Activated naive CD4-positive, alpha-beta T cell treated with Interleukin-2 at 50 U/mL for 16 hours (primary cell): ENCODE results near the gene ICE1.
"Not testable (repeated sequence)": the region's sequence is repeated elsewhere in the genome, so short reads cannot be mapped to it uniquely, and the experiment has no call there.

Source experiments
- DNase-seq: peaks from one replicate; pipeline ENCODE4 v3.0.0-alpha.2; 2020

ICE1 gene

DNA sequence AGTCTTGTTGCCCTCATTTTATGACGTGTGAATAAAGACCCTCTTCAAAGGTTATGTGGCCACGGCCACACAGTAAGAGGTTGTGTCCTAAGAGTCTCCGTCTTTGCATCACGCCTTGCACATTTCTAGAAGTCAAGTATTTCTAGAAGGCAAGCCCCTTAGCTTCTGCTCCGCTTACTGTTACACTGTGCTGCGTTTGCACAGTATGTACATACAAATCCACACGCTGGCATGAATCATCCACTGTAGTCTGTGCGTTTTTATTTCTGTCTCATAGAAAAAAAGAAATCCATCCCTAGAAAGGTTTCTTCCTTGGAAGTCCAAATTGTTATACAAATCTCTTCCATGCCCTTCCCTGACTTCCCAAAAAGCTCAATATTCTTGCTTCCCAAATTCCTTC, 21.4 kb upstream of the ICE1 start:
- no peak for DNase-seq

- no peak for DNase-seq
These were observed 18.7 kb upstream of the ICE1 start for GRCh38 chr5:5403741-5404140.

DNA sequence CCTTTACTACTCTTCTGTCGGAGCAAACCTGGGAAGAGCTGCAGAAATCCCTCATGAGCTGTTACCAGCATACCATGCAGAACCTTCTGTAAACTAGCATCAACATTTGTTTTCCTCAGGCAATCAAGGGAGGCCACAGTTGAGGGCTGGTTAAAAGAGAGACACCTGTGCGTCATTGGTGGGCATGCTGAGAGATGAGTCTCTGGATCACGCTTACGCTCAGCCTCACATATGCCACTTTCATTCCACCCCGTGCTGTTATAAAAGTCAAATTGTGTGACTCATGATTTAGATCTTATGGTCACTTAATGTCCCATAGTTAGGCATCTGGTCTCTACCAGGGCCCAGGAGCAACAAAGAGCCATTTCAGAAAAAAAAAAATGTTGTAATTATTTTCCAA, 18.1 kb upstream of the ICE1 start:
- no peak for DNase-seq

DNA sequence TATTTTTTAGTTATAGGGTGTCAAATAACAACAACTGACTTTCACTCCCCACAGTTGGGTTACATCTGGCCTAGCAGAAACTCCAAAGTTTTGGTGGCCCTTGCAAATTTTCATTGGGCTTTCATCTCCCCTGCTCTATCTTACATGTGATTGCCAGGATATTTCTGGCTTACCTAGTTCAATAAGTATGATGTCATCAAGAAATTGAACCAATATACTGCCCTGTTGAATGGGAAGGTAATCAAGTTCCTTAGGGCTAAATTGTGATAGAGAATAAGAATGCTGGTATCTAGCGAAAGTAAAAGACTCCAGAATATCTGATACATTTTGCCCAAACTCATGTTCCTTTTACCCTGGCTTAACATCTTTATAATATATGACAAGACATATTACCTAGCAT, 17.0 kb upstream of the ICE1 start:
- no peak for DNase-seq

- DNase-seq: no peak
These were observed 14.6 kb upstream of the ICE1 start for GRCh38 chr5:5407924-5408323.

DNA sequence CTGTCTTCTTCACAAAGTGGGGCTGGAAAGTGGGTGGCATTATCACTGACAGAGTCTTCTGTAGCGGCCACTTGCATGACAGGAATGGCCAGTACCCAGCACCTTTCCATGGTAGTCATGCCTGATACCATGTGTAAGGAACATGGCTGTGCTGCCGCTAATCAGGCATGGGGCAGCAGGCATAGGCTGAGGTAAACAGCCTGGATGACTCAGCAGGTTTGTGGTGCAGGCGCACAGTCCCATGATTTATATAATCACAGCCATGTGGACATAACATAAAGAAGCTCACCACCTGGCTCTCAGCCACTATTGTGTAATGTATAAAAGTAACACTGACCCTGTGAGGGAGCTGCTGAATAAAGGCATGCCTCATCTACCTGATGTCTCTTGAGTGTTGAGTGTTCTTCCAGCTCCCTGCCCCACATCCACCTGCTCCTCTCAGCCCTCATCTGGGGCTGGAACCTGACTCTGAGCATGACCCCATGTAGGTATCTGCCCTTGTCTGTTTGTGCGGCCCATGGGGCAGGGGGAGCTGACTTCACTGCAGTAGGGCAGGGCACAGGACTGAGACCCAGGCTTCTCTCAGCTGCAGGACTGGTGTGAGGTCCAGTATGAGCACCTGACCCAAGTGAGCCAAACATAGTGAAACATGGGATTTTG, 13.2 kb upstream of the ICE1 start:
- DNase-seq: no peak

DNA sequence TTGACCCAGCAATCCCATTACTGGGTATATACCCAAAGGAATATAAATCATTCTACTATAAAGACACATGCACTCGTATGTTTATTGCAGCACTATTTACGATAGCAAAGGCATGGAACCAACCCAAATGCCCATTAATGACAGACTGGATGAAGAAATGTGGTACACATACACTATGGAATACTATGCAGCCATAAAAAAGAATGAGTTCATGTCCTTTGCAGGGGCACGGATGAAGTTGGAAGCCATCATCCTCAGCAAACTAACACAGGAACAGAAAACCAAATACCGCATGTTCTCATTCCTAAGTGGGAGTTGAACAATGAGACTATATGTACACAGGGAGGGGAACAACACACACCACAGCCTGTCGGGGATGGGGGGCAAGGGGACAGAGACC, 8.6 kb upstream of the ICE1 start:
- DNase-seq: not testable (repeated sequence)

DNA sequence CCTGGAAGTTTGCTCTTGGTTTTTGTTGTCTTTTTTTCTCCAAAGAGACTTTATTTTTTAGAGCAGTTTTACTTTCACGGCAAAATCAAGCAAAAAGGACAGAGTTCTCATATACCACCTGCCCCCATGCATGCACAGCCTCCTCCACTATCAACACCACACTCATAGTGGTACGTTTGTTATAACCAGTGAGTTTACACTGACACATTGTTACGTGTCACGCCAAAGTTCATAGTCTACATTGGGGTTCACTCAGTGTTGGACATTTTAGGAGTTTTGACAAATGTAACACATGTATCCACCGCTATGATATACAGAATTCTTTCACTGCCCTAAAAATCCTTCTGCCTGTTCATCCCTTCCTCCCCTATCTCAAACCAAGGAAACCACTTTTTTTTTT, 7.5 kb upstream of the ICE1 start:
- DNase-seq: no peak

DNA sequence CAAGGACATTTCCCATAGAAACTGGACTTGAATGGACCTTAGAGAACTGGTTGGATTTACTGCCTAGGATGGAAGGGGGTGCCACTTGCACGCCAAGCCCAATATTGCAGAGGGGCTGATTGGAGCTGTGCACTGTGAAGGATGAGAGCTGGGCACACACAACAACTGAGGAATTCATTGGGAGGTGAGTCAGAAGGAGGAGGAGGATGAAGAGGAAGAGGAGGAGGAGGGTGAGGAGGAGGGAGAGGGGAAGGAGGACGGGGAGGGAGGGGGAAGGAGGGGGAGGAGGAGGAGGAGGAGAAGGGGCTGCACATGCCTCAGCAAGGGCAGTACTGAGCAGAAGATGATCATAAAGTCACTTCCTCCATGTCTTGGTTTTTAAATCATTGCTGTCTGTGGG, 5.7 kb upstream of the ICE1 start:
- DNase-seq: no peak

DNA sequence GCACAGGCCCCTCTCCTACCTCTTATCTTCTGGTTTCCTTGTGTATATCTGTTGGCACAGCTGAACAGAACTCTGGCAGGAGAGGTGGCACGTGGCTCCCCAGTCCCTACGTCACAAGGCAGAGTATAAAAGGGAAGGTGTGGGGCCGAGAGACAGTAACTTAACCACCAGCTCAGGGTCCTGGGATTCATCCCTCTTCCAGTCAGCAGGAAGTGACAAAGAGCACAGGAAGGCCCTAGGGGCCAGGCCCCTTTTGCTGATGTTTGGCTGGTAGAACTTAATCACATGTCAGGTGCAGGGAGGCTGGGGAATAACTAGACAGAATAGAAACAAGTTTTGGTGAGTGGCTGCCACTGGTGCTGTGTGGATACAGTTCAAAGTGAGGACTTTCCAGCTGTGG, 4.5 kb upstream of the ICE1 start:
- no peak for DNase-seq

- DNase-seq: no peak
These were observed 3.7 kb upstream of the ICE1 start for GRCh38 chr5:5418764-5419163.

- DNase-seq: no peak
These were observed 2.9 kb upstream of the ICE1 start for GRCh38 chr5:5419291-5420210.

GRCh38 chr5:5420251-5420650, 2.2 kb upstream of the ICE1 start:
- no peak for DNase-seq

DNA sequence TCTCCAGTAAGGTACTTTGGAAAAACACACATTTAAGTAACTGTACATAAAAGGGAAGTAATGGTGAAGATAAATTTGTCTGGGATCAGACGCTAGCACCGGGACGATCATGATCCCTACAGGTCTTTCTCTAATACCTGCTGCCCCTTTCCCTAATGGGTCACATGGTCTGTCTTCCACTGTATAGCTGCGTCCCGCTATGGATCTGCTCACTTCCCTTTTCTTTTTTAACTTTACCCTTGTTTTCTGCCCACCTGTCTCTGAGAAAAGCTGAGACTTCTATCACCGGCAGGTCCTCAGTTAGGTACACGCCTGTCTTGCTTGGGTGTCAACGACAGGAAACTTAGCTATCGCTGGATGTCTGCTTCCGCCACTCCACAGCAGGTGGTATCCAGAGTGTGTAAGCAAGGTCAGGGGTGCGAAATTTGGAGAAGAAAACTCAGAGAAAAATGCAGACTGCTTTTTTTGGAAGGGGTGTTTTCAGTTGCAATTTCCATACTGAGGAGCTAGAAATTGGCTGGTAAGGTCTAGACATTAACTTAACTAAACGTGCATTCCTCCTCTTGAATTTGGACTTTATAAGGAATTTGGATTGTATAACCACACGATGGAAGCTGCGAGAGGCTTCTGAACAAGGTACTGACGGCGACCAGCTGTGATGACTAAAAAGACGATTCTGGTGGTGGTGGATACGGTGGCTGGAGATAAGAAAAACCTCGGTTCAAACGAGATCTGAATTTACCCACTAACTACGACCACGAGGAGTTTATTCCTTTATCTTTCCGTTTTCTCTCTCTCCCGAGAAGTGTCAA, 1.1 kb upstream of the ICE1 start:
- peak; percentile 10 for DNase-seq

- no peak for DNase-seq
These were observed 490 bp downstream of the ICE1 start for GRCh38 chr5:5422819-5423515.

- DNase-seq: no peak
These were observed 1.1 kb downstream of the ICE1 start for GRCh38 chr5:5423586-5423985.

DNA sequence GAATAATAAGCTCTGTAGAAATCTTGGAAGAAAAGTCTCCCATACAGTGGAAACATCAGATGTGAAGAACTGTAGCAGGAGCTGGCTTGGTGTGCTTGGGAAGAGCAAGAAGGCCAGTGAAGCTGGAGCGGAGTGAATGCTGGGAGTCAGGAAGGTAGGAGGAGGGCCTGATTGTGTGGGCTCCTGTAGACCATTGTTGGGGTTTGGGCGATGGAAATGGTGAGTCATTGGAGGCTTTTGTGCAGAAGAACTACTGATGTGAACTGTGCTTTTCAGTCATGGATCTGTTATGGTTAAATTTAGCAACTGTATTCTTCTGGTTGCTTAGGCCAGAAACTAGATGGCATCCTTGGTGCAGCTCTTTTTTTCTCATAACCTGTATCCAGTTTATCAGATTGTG, 2.3 kb downstream of the ICE1 start:
- peak; percentile 9 for DNase-seq

DNA sequence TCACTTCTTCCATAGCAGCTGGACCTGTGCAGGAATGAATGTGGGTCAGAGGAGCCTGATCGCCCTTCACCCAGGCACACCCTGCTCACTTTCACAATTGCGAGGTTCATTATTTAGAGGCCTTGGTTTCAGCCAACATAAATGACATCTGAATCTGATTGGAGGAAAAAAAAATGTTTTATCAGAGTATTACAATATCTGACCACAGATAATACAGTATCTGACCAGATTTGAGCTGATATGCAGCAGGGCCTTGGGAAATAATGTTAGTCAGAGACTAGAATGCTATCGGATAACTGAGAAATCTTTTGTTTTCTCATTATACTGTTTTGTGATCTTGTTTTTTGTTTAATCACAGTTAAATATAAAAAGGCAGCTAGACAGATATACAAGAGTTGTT, 7.7 kb downstream of the ICE1 start:
- DNase-seq: no peak

- no peak for DNase-seq
These were observed 9.7 kb downstream of the ICE1 start for GRCh38 chr5:5432020-5432707.

DNA sequence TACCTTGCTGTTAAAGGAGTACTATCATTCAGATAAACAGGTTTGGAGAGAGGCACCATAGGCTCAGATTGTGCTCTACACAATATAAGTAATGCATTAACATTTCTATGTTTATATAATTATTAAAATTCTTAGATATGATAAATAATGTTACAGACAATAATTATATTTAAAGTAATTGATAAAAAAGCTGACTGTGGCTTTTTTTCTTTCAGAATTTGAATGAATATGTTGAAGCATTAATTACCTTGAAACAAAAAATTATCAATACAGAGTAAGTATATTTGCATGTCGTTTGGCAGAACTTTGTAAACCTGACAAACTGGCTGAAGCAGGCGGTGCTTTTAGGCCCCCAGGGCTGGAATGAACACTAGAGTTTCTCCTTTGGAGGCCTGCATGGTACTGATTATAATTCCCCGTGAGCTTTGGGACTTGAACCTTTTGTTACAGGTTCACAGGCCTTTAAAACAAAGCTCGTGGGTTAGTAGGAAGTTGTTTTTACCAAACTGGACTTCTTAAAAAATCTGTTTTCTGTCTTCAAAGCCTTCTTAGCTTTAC, 13.8 kb downstream of the ICE1 start:
- DNase-seq: no peak

DNA sequence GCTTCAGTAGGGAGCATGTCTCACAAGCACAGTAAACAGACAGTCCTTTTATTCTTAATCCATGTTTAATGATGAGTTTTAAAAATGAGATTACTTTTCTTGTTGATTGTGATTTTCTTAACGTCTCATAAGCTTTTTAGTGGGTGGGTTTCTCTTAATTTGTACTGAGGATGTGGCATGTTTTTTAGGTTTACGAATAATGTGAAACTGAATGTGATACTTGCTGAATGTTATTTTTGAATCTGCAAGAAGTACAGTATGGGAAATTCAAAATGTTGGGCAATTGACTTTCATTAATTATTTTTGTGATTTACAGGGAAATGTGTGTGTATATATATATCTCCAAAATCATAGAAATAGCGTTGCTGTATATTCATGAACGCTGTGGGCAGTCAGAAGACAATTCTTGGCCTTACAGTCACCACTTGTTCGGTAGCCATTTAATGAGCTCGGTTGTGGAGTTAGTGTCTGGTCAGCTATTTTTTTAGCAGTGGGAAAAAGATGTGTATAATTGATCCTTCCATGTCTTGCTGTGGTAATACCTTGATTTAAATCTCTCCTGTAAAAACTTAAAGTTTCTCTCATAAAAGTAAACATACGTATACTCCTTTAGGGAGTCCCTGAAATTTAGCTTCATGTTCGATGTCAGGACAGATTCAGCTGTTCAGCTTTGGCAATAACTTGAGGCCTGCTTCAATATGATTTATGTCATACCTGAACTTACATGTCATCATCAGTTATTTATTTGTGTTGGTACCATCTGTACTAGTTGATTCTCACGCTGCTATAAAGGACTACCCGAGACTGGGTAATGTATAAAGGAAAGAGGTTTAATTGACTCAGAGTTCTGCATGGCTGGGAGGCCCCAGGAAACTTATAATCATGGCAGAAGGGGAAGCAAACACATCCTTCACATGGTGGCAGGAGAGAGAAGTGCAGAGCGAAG, 15.0 kb downstream of the ICE1 start:
- no peak for DNase-seq
